Activated B cell treated with CpG ODN at 0.5 μM for 24 hours (primary cell): ENCODE data around the gene PRRC2B. TPM values are rescaled to one million over a fixed set of nuclear protein-coding genes. Genes with fewer than 3 reads are reported as not detected.

Experiments used
- ATAC-seq: fragments of 200-7000 bp; cut with Tn5 transposase; one replicate; pipeline ENCODE4 v1.10.0; 2021; ENCODE audit warnings: low read depth, mild to moderate bottlenecking, moderate library complexity
- CTCF ChIA-PET: fragments of 350-600 bp; sonication (Branson Sonifier 250); formaldehyde crosslinking; loops from one replicate; lab custom pipeline; 2021; ENCODE audit warnings: antibody characterized with exemption; lab: Charles Lee
- POLR2A ChIA-PET: fragments of 350-600 bp; sonication (Branson Sonifier 250); formaldehyde crosslinking; loops from one replicate; lab custom pipeline; 2021; ENCODE audit warnings: antibody characterized with exemption; lab: Charles Lee
- DNase-seq: peaks from one replicate; pipeline ENCODE4 v3.0.0; 2022
- H3K27ac Mint-ChIP-seq: one replicate; pipeline ENCODE4 v1.8.0; 2020; ENCODE audit warnings: mixed read lengths
- H3K27me3 Mint-ChIP-seq: one replicate; pipeline ENCODE4 v1.8.0; 2021; ENCODE audit warnings: mixed read lengths
- H3K36me3 Mint-ChIP-seq: one replicate; pipeline ENCODE4 v1.8.0; 2021; ENCODE audit warnings: low read depth, mixed read lengths
- H3K4me1 Mint-ChIP-seq: one replicate; pipeline ENCODE4 v1.8.0; 2021; ENCODE audit warnings: mixed read lengths
- H3K4me3 Mint-ChIP-seq: one replicate; pipeline ENCODE4 v1.8.0; 2020; ENCODE audit warnings: mild to moderate bottlenecking, mixed read lengths
- H3K9me3 Mint-ChIP-seq: one replicate; pipeline ENCODE4 v1.8.0; 2020; ENCODE audit warnings: mixed read lengths
- CTCF ChIP-seq: fragments of 200-600 bp; IDR thresholded peaks from one replicate; pipeline ENCODE4 v1.8.0; 2022; ENCODE audit warnings: antibody characterized with exemption, mild to moderate bottlenecking
- intact Hi-C: fragments of 100-400 bp; cut with micrococcal nuclease; formaldehyde crosslinking; loops from one replicate; pipeline ENCODE4 v1.15.1; 2024
- total RNA-seq: library from RNA; stranded (reverse); gene quantifications from 2 replicates; pipeline ENCODE4 v1.2.3, GENCODE V29; 2022

The PRRC2B gene
- total RNA-seq, 1 donor from 2014 or later = 206 TPM

- ChIA-PET CTCF (no interaction called here), POLR2A (no interaction called here)
- Mint-ChIP-seq H3K27ac (no peak overlapping the region), H3K4me3 (no peak overlapping the region), H3K36me3 (peaks cover 93% of the 10 kb centered on the region), H3K27me3 (no peaks in the 10 kb centered on the region), H3K4me1 (no peaks in the 10 kb centered on the region), H3K9me3 (no peaks in the 10 kb centered on the region)
- intact Hi-C loops = no loop called here
- ATAC-seq (no peak), DNase-seq (no peak)
- no peak for TF ChIP-seq CTCF
Observed at GRCh38 chr9:131484051-131484445, 90.2 kb downstream of the PRRC2B start.

- TF ChIP-seq CTCF = no peak
- Mint-ChIP-seq H3K27ac (no peak overlapping the region), H3K4me3 (no peak overlapping the region), H3K9me3 (no peaks in the 10 kb centered on the region), H3K36me3 (peaks cover 93% of the 10 kb centered on the region), H3K27me3 (no peaks in the 10 kb centered on the region), H3K4me1 (no peaks in the 10 kb centered on the region)
- intact Hi-C loops = no loop called here
- DNase-seq = no peak
- ATAC-seq = no peak
- CTCF ChIA-PET = no interaction called here
- POLR2A ChIA-PET = no interaction called here
Observed at GRCh38 chr9:131484560-131485185, 90.8 kb downstream of the PRRC2B start.

GRCh38 chr9:131485206-131485605, 91.3 kb downstream of the PRRC2B start:
- intact Hi-C loops = no loop called here
- ATAC-seq = no peak
- Mint-ChIP-seq H3K36me3 (peaks cover 94% of the 10 kb centered on the region), H3K4me3 (no peak overlapping the region), H3K27me3 (no peaks in the 10 kb centered on the region), H3K4me1 (no peaks in the 10 kb centered on the region), H3K9me3 (no peaks in the 10 kb centered on the region), H3K27ac (no peak overlapping the region)
- no peak for TF ChIP-seq CTCF
- DNase-seq = no peak
- ChIA-PET POLR2A (no interaction called here), CTCF (no interaction called here)

DNA sequence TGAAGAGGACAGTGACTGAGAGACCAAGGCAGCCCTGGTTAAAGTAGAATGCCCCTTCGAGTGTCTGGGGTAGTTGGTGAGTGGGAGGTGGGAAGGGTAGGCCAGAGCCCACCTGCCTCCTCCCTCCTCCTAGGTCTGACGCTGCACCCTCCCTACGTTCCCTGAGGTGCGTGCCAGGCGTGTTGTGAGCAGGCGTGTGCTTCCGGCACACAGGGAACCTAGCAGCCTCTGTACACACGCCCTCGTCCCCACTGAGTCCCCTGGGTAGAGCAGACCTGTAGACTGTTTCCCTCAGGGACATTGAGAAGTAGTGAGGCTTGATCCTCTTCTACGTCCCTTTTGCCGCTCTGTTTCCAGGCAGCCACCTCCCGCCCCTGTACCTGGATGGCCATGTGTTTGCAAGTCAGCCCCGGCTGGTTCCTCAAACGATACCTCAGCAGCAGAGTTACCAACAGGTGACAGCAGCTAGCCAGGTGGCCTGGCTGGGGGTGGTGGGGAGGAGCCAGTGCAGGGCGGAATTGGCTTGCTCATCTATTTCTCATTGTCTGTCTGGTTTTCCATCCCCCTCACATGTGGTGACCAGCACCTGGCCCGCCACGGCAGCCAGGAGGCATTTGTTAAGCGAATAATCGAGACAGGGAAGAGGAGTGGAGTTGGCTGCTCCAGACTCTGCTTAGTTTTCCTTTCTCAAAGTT, 92.0 kb downstream of the PRRC2B start:
- DNase-seq (no peak), ATAC-seq (no peak)
- POLR2A ChIA-PET = no interaction called here
- H3K4me3 Mint-ChIP-seq = no peak overlapping the region
- intact Hi-C loops = no loop called here
- no peaks in the 10 kb centered on the region for H3K9me3 Mint-ChIP-seq
- no peaks in the 10 kb centered on the region for H3K27me3 Mint-ChIP-seq
- no peak for TF ChIP-seq CTCF
- H3K36me3 Mint-ChIP-seq = peaks cover 97% of the 10 kb centered on the region
- H3K4me1 Mint-ChIP-seq = no peaks in the 10 kb centered on the region
- CTCF ChIA-PET = no interaction called here
- no peak overlapping the region for H3K27ac Mint-ChIP-seq

DNA sequence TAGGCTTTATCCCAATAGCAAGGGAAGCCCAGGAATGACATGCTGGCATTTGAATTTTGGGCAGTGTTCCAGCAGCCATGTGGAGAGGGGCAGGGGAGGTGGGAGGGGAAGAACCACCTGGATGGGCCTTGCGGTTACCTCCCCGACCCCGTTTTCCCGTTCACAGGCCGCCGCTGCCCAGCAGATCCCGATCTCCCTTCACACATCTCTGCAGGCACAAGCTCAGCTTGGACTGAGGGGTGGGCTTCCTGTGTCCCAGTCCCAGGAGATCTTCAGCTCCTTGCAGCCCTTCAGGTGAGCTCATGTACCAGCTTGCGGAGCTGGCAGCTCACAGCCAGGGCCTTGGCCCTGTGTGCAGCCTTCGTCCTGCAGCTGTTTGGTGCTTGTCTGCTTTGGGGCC, 93.1 kb downstream of the PRRC2B start:
- peaks cover 100% of the 10 kb centered on the region for H3K36me3 Mint-ChIP-seq
- no peak overlapping the region for H3K4me3 Mint-ChIP-seq
- no peak for TF ChIP-seq CTCF
- POLR2A ChIA-PET = no interaction called here
- no peak overlapping the region for H3K27ac Mint-ChIP-seq
- CTCF ChIA-PET = no interaction called here
- no peaks in the 10 kb centered on the region for H3K27me3 Mint-ChIP-seq
- H3K9me3 Mint-ChIP-seq = no peaks in the 10 kb centered on the region
- ATAC-seq (no peak), DNase-seq (no peak)
- intact Hi-C loops = no loop called here
- H3K4me1 Mint-ChIP-seq = no peaks in the 10 kb centered on the region
